HFFc6 (cell line): ENCODE measurements around the gene UQCC3. TPM values are rescaled to one million over a fixed set of nuclear protein-coding genes. Genes with fewer than 3 reads are reported as not detected.

ENCODE experiments used
- DNase-seq: peaks from one replicate; pipeline ENCODE4 v3.0.0-alpha.2; 2018
- H3K27ac Mint-ChIP-seq: 2 replicates; pipeline ENCODE4 v1.8.0; 2020; ENCODE audit warnings: mild to moderate bottlenecking, mixed read lengths
- H3K27me3 Mint-ChIP-seq: 2 replicates; pipeline ENCODE4 v1.8.0; 2021; ENCODE audit warnings: mild to moderate bottlenecking, moderate library complexity, mixed read lengths; ENCODE audit not compliant: insufficient read depth
- H3K36me3 Mint-ChIP-seq: 2 replicates; pipeline ENCODE4 v1.8.0; 2021; ENCODE audit warnings: low read depth, mixed read lengths
- H3K4me1 Mint-ChIP-seq: 2 replicates; pipeline ENCODE4 v1.8.0; 2020; ENCODE audit warnings: low read depth, mixed read lengths
- H3K4me3 Mint-ChIP-seq: 2 replicates; pipeline ENCODE4 v1.8.0; 2020; ENCODE audit warnings: mild to moderate bottlenecking, moderate library complexity, mixed read lengths
- H3K9me3 Mint-ChIP-seq: 2 replicates; pipeline ENCODE4 v1.8.0; 2020; ENCODE audit warnings: mild to moderate bottlenecking, mixed read lengths
- total RNA-seq, 6 experiments: library from RNA; stranded (reverse); fragmentation: NEBNext Ultra II Directional; extraction: Animal tissue kit (Norgen Biotek cat#: 25700); gene quantifications; 2 replicates in 1 of 6; 3 replicates in 5 of 6; pipeline ENCODE4 v1.2.3, GENCODE V29; 2021
- TF ChIP-seq, protein P1 (sequence below): fragments of 200-600 bp; sonication (generic); IDR thresholded peaks from 2 replicates; pipeline ENCODE4 v1.5.0; 2021; ENCODE audit warnings: antibody characterized with exemption, mild to moderate bottlenecking

UQCC3 gene
- total RNA-seq, 6 experiments from 2014 or later, result 9.8 to 14.2 (median 11.3) TPM

DNA sequence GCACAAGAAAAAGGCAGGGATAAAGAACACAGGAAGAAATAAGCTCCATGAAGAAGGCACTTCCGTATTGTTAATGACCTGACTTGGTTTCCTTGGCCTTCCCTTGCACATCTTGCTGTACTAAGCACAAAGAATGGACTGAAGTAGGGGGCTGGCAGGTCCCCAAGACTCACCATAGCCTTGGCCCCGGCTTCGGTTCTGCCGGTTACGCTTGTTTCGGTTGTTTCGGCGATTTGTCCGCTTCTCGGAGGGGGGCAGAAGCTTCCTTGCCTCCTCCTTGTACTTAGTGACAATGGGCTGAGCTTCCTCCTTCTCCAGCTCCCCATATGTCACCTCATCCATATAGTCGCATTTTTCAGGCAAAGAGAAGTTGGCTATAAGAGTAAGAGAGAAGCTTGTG is 45.3 kb downstream of the UQCC3 start:
- Mint-ChIP-seq H3K36me3 (peaks cover 58% of the 10 kb centered on the region), H3K27me3 (no peaks in the 10 kb centered on the region; the same call in 1 of the 2 replicates), H3K4me3 (no peak overlapping the region), H3K9me3 (no peaks in the 10 kb centered on the region), H3K27ac (no peak overlapping the region), H3K4me1 (peaks cover 18% of the 10 kb centered on the region)
- no peak for DNase-seq
- TF ChIP-seq, protein P1, sequence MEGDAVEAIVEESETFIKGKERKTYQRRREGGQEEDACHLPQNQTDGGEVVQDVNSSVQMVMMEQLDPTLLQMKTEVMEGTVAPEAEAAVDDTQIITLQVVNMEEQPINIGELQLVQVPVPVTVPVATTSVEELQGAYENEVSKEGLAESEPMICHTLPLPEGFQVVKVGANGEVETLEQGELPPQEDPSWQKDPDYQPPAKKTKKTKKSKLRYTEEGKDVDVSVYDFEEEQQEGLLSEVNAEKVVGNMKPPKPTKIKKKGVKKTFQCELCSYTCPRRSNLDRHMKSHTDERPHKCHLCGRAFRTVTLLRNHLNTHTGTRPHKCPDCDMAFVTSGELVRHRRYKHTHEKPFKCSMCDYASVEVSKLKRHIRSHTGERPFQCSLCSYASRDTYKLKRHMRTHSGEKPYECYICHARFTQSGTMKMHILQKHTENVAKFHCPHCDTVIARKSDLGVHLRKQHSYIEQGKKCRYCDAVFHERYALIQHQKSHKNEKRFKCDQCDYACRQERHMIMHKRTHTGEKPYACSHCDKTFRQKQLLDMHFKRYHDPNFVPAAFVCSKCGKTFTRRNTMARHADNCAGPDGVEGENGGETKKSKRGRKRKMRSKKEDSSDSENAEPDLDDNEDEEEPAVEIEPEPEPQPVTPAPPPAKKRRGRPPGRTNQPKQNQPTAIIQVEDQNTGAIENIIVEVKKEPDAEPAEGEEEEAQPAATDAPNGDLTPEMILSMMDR, result no peak

DNA sequence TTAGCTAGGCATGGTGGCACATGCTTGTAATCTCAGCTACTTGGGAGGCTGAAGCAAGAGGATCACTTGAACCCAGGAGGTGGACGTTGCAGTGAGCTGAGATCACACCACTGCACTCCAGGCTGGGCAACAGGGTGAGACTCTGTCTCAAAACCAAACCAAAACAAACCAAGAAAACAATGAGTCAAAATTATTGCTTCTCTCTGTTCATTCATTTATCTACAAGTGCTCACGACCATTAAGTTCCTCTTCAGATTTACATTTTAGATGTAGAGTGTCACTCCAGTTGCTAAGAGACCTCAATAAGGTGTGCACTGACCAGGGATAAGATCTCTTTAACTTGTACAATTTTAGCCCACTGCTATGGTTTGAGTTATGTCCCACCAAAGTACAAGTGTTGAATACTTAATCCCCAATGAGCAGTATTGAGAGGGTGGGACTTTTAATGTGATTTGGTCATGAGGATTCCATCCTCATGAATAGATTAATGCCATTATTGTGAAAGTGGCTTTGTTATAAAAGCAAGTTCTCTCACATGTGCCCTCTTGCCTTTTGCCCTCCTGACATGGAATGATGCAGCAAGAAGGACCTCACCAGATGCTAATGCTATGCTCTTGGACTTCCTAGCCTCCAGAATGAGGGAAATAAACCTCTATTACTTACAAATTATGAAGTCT is 48.0 kb downstream of the UQCC3 start:
- H3K4me1 Mint-ChIP-seq, result peaks cover 30% of the 10 kb centered on the region
- H3K36me3 Mint-ChIP-seq, result peaks cover 73% of the 10 kb centered on the region
- peak overlapping the region; percentile 58 for H3K27ac Mint-ChIP-seq
- no peaks in the 10 kb centered on the region; the same call in none of the 2 replicates for H3K27me3 Mint-ChIP-seq
- no peak for DNase-seq
- H3K9me3 Mint-ChIP-seq, result no peaks in the 10 kb centered on the region
- TF ChIP-seq, protein P1, result no peak
- H3K4me3 Mint-ChIP-seq, result no peak overlapping the region

DNA sequence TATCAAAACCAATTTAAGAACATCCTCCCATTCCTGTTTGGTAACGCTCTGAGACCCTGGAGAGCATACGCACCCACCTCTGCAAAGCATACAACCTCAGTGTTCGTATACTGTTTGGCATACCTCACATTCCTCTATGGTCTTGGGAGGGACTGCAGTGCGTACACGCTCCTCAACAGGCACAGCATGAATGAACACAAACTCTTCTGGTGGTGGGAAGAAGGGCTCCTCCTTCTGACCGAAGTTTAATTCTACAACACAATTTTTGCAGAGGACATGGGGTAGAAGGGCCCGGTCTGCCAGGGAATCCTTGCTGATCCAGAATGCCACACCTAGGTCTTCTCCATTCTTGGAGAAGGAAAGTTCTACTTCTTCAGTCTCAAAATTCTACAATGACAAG is 50.5 kb downstream of the UQCC3 start:
- Mint-ChIP-seq H3K27me3 (no peaks in the 10 kb centered on the region; the same call in 1 of the 2 replicates), H3K4me3 (no peak overlapping the region), H3K27ac (peak overlapping the region; percentile 18; the same call in 1 of the 2 replicates), H3K4me1 (peaks cover 41% of the 10 kb centered on the region), H3K9me3 (no peaks in the 10 kb centered on the region), H3K36me3 (peaks cover 73% of the 10 kb centered on the region)
- DNase-seq, result no peak
- TF ChIP-seq, protein P1, result peak; percentile 32; the same call in 1 of the 2 replicates

Other genes starting within 250 kb of the UQCC3 start
- 100 to 1,000 TPM; 426 to 589 (median 452) TPM for gene AHNAK, start 124.9 kb upstream of the UQCC3 start, total RNA-seq
- gene EEF1G, start 97.8 kb upstream of the UQCC3 start, total RNA-seq, result 1,000 to 10,000 TPM; 1,302 to 1,474 (median 1,327) TPM
- gene TUT1, start 80.2 kb upstream of the UQCC3 start, total RNA-seq, result 10 to 100 TPM; 14.6 to 18.0 (median 16.9) TPM
- 100 to 1,000 TPM in 2 of 6 experiments, 10 to 100 TPM in 4; 89.6 to 106 (median 95.8) TPM for gene MTA2, start 69.8 kb upstream of the UQCC3 start, total RNA-seq
- gene EML3, start 58.9 kb upstream of the UQCC3 start, total RNA-seq, result 10 to 100 TPM; 32.5 to 39.6 (median 36.4) TPM
- gene ROM1, start 58.4 kb upstream of the UQCC3 start, total RNA-seq, result 1 to 10 TPM; 2.3 to 4.8 (median 3.2) TPM
- gene B3GAT3, start 49.7 kb upstream of the UQCC3 start, total RNA-seq, result 10 to 100 TPM; 57.9 to 93.2 (median 63.0) TPM
- gene GANAB, start 25.1 kb upstream of the UQCC3 start, total RNA-seq, result 100 to 1,000 TPM; 331 to 450 (median 416) TPM
- 10 to 100 TPM; 19.1 to 26.6 (median 23.3) TPM for gene INTS5, start 18.4 kb upstream of the UQCC3 start, total RNA-seq
- 10 to 100 TPM; 56.1 to 74.6 (median 64.8) TPM for gene C11orf98, start 6.5 kb upstream of the UQCC3 start, total RNA-seq
- gene CSKMT, start 6.4 kb upstream of the UQCC3 start, total RNA-seq, result 10 to 100 TPM; 12.3 to 23.6 (median 17.2) TPM
- gene LBHD1, start 594 bp downstream of the UQCC3 start, total RNA-seq, result 1 to 10 TPM; 2.8 to 4.5 (median 3.7) TPM
- 100 to 1,000 TPM in 3 of 6 experiments, 10 to 100 TPM in 3; 85.2 to 114 (median 96.5) TPM for gene UBXN1, start 7.4 kb downstream of the UQCC3 start, total RNA-seq
- 1 to 10 TPM; 1.2 to 4.0 (median 1.4) TPM for gene LRRN4CL, start 17.9 kb downstream of the UQCC3 start, total RNA-seq
- gene BSCL2, start 35.8 kb downstream of the UQCC3 start, total RNA-seq, result 10 to 100 TPM; 50.7 to 67.4 (median 56.8) TPM
- gene GNG3, start 36.0 kb downstream of the UQCC3 start, total RNA-seq, result not detected
- gene HNRNPUL2, start 55.8 kb downstream of the UQCC3 start, total RNA-seq, result 10 to 100 TPM; 34.5 to 44.6 (median 41.6) TPM
- gene TTC9C, start 56.8 kb downstream of the UQCC3 start, total RNA-seq, result 10 to 100 TPM; 46.2 to 52.7 (median 50.0) TPM
- 10 to 100 TPM in 1 of 6 experiments, 1 to 10 TPM in 5; 7.9 to 10.8 (median 8.9) TPM for gene ZBTB3, start 82.5 kb downstream of the UQCC3 start, total RNA-seq
- gene POLR2G, start 89.9 kb downstream of the UQCC3 start, total RNA-seq, result 10 to 100 TPM; 77.6 to 83.8 (median 81.4) TPM
- gene TAF6L, start 99.7 kb downstream of the UQCC3 start, total RNA-seq, result 10 to 100 TPM in 5 of 6 experiments, 1 to 10 TPM in 1; 9.9 to 12.7 (median 10.6) TPM
- 10 to 100 TPM; 47.2 to 66.3 (median 52.7) TPM for gene TMEM179B, start 115.7 kb downstream of the UQCC3 start, total RNA-seq
- gene TMEM223, start 120.3 kb downstream of the UQCC3 start, total RNA-seq, result 10 to 100 TPM; 12.8 to 15.0 (median 13.6) TPM
- 10 to 100 TPM; 51.5 to 57.7 (median 55.0) TPM for gene NXF1, start 133.8 kb downstream of the UQCC3 start, total RNA-seq
- 10 to 100 TPM; 41.4 to 54.6 (median 47.8) TPM for gene STX5, start 160.4 kb downstream of the UQCC3 start, total RNA-seq
- gene TEX54, start 161.2 kb downstream of the UQCC3 start, total RNA-seq, result not detected
- gene WDR74, start 167.9 kb downstream of the UQCC3 start, total RNA-seq, result 10 to 100 TPM; 37.4 to 49.2 (median 41.0) TPM
- 100 to 1,000 TPM; 140 to 206 (median 180) TPM for gene SLC3A2, start 209.2 kb downstream of the UQCC3 start, total RNA-seq
- not detected for gene CHRM1, start 249.7 kb downstream of the UQCC3 start, total RNA-seq